Testis (tissue), 2 donors: Measurements from ENCODE around the gene THRB.

Experiments
- CTCF ChIP-seq, 3 experiments: fragments of 450-650 bp in 2 of 3; fragments of 200-600 bp in 1 of 3; sonication (generic) in 1 of 3; IDR thresholded peaks; one replicate each; pipeline ENCODE4 v1.5.1; 2016 to 2019; ENCODE audit warnings: antibody characterized with exemption in 3 of 3, mild to moderate bottlenecking in 2 of 3, moderate library complexity in 1 of 3
- POLR2A ChIP-seq: fragments of 450-650 bp; IDR thresholded peaks from one replicate; pipeline ENCODE4 v1.6.1; 2017; ENCODE audit warnings: antibody characterized with exemption, mild to moderate bottlenecking, moderate library complexity

GRCh38 chr3:24270744-24271143 lies 223.9 kb downstream of the THRB start:
- TF ChIP-seq CTCF (IDR thresholded peaks at IDR 0.05): no peak
- TF ChIP-seq POLR2A: no peak
